ENCODE results near the gene CCDC148. TPM values are rescaled to one million over a fixed set of nuclear protein-coding genes. Genes with fewer than 3 reads are reported as not detected.

CCDC148 gene
- total RNA-seq, 1 donor from 2014 or later = 2.4 TPM

DNA sequence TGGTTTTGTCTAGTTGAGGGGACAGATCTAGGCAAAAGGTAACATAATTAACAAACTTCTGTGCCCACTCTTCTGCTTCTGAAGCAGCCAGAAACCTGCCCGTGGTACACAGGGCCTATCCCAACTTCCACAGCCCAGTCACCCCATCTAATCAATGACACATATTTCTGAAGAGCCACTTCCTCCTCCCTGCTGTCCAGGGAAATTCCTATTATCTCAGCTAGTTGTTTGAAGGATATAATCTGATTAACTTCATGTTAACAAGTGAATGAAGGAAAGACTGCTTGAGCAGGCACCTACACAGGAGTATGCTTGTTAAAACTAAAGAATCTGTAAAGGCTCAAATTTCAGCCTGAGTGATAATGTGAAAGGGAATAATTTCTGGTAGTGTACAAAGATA, 61.4 kb downstream of the CCDC148 start:
- Histone ChIP-seq H3K4me2 (ENCODE audit: low read length) (peak overlapping the region; percentile 45), H3K9ac (ENCODE audit: low read length) (peak overlapping the region; percentile 28), H3K4me1 (ENCODE audit: insufficient read depth, low read length) (peaks cover 8% of the 10 kb centered on the region), H3K9me3 (ENCODE audit: insufficient read depth, low read depth, low read length) (no peaks in the 10 kb centered on the region), H3K27ac (ENCODE audit: low read depth, low read length) (no peak overlapping the region), H3K79me2 (ENCODE audit: insufficient read depth, low read length) (no peaks in the 10 kb centered on the region), H4K20me1 (ENCODE audit: insufficient read depth, low read length) (no peaks in the 10 kb centered on the region), H2AFZ (ENCODE audit: low read depth, low read length) (peak overlapping the region; percentile 54), H3K4me3 (ENCODE audit: insufficient read depth, low read depth, low read length) (no peak overlapping the region), H3K27me3 (ENCODE audit: insufficient read depth, low read length) (no peaks in the 10 kb centered on the region), H3K36me3 (ENCODE audit: insufficient read depth, low read length) (no peaks in the 10 kb centered on the region)
- Mint-ChIP-seq H3K36me3 (ENCODE audit: low read depth, unreplicated experiment) (no peaks in the 10 kb centered on the region), H3K4me1 (ENCODE audit: low read depth, unreplicated experiment) (peaks cover 22% of the 10 kb centered on the region), H3K27ac (ENCODE audit: unreplicated experiment) (peak overlapping the region; percentile 28), H3K9me3 (ENCODE audit: unreplicated experiment) (peaks cover 6% of the 10 kb centered on the region), H3K4me3 (ENCODE audit: unreplicated experiment) (no peak overlapping the region), H3K27me3 (ENCODE audit: low read depth, unreplicated experiment) (no peaks in the 10 kb centered on the region)
- DNase-seq (ENCODE audit: low read depth) (peak; percentile 38), FAIRE-seq (no peak)
- TF ChIP-seq, protein P1, sequence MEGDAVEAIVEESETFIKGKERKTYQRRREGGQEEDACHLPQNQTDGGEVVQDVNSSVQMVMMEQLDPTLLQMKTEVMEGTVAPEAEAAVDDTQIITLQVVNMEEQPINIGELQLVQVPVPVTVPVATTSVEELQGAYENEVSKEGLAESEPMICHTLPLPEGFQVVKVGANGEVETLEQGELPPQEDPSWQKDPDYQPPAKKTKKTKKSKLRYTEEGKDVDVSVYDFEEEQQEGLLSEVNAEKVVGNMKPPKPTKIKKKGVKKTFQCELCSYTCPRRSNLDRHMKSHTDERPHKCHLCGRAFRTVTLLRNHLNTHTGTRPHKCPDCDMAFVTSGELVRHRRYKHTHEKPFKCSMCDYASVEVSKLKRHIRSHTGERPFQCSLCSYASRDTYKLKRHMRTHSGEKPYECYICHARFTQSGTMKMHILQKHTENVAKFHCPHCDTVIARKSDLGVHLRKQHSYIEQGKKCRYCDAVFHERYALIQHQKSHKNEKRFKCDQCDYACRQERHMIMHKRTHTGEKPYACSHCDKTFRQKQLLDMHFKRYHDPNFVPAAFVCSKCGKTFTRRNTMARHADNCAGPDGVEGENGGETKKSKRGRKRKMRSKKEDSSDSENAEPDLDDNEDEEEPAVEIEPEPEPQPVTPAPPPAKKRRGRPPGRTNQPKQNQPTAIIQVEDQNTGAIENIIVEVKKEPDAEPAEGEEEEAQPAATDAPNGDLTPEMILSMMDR (IDR thresholded peaks at IDR 0.05; ENCODE audit: insufficient read depth, low read depth, low read length) = no peak
- no peak for TF ChIP-seq EZH2 (IDR thresholded peaks at IDR 0.05; ENCODE audit: insufficient read depth, low read length)

- Histone ChIP-seq H4K20me1 (ENCODE audit: insufficient read depth, low read length) (no peaks in the 10 kb centered on the region), H3K36me3 (ENCODE audit: insufficient read depth, low read length) (no peaks in the 10 kb centered on the region), H3K27ac (ENCODE audit: low read depth, low read length) (no peak overlapping the region), H3K27me3 (ENCODE audit: insufficient read depth, low read length) (no peaks in the 10 kb centered on the region), H3K9me3 (ENCODE audit: insufficient read depth, low read depth, low read length) (no peaks in the 10 kb centered on the region), H2AFZ (ENCODE audit: low read depth, low read length) (no peak overlapping the region), H3K4me3 (ENCODE audit: insufficient read depth, low read depth, low read length) (no peak overlapping the region), H3K4me2 (ENCODE audit: low read length) (no peak overlapping the region), H3K79me2 (ENCODE audit: insufficient read depth, low read length) (no peaks in the 10 kb centered on the region), H3K9ac (ENCODE audit: low read length) (no peak overlapping the region), H3K4me1 (ENCODE audit: insufficient read depth, low read length) (peaks cover 8% of the 10 kb centered on the region)
- Mint-ChIP-seq H3K27me3 (ENCODE audit: low read depth, unreplicated experiment) (no peaks in the 10 kb centered on the region), H3K4me3 (ENCODE audit: unreplicated experiment) (no peak overlapping the region), H3K9me3 (ENCODE audit: unreplicated experiment) (peaks cover under 1% of the 10 kb centered on the region), H3K36me3 (ENCODE audit: low read depth, unreplicated experiment) (no peaks in the 10 kb centered on the region), H3K4me1 (ENCODE audit: low read depth, unreplicated experiment) (peaks cover 22% of the 10 kb centered on the region), H3K27ac (ENCODE audit: unreplicated experiment) (peak overlapping the region; percentile 70)
- FAIRE-seq (peak; percentile 73), DNase-seq (ENCODE audit: low read depth) (peak; percentile 1)
- TF ChIP-seq EZH2 (IDR thresholded peaks at IDR 0.05; ENCODE audit: insufficient read depth, low read length) = no peak
- TF ChIP-seq, protein P1 (IDR thresholded peaks at IDR 0.05; ENCODE audit: insufficient read depth, low read depth, low read length) = no peak
These were observed 62.1 kb downstream of the CCDC148 start for GRCh38 chr2:158394453-158394852.

DNA sequence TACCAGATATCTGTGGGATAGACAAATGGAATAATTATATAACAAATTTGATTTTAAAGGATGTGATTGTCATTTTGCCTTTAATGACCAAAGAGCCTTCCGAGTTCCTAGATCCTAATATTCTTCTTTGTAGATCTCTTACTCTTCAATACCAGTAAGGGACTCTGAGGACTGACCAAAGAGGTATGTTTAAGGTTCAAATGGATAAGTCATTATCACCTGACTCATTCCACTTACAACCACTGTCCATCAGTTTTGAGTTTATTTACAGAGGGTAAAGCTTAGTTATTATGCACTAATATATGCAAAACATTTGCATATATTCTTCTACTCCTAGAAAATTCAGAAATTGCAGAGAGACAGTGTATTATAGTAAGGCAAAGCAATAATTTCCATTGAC, 62.7 kb downstream of the CCDC148 start:
- H3K79me2 ChIP-seq (ENCODE audit: insufficient read depth, low read length) = no peaks in the 10 kb centered on the region
- no peaks in the 10 kb centered on the region for H3K36me3 ChIP-seq (ENCODE audit: insufficient read depth, low read length)
- no peaks in the 10 kb centered on the region for H3K27me3 Mint-ChIP-seq (ENCODE audit: low read depth, unreplicated experiment)
- no peaks in the 10 kb centered on the region for H3K9me3 Mint-ChIP-seq (ENCODE audit: unreplicated experiment)
- H3K4me2 ChIP-seq (ENCODE audit: low read length) = no peak overlapping the region
- no peak overlapping the region for H2AFZ ChIP-seq (ENCODE audit: low read depth, low read length)
- TF ChIP-seq, protein P1 (IDR thresholded peaks at IDR 0.05; ENCODE audit: insufficient read depth, low read depth, low read length) = no peak
- no peak for TF ChIP-seq EZH2 (IDR thresholded peaks at IDR 0.05; ENCODE audit: insufficient read depth, low read length)
- H3K36me3 Mint-ChIP-seq (ENCODE audit: low read depth, unreplicated experiment) = no peaks in the 10 kb centered on the region
- no peaks in the 10 kb centered on the region for H4K20me1 ChIP-seq (ENCODE audit: insufficient read depth, low read length)
- H3K9ac ChIP-seq (ENCODE audit: low read length) = no peak overlapping the region
- H3K4me1 Mint-ChIP-seq (ENCODE audit: low read depth, unreplicated experiment) = peaks cover 22% of the 10 kb centered on the region
- no peaks in the 10 kb centered on the region for H3K27me3 ChIP-seq (ENCODE audit: insufficient read depth, low read length)
- no peak overlapping the region for H3K4me3 ChIP-seq (ENCODE audit: insufficient read depth, low read depth, low read length)
- no peak overlapping the region for H3K27ac Mint-ChIP-seq (ENCODE audit: unreplicated experiment)
- H3K9me3 ChIP-seq (ENCODE audit: insufficient read depth, low read depth, low read length) = no peaks in the 10 kb centered on the region
- H3K27ac ChIP-seq (ENCODE audit: low read depth, low read length) = no peak overlapping the region
- peaks cover 8% of the 10 kb centered on the region for H3K4me1 ChIP-seq (ENCODE audit: insufficient read depth, low read length)
- no peak overlapping the region for H3K4me3 Mint-ChIP-seq (ENCODE audit: unreplicated experiment)
- DNase-seq (ENCODE audit: low read depth) (no peak), FAIRE-seq (no peak)
